Panc1 (cell line): ENCODE results near the gene GPR137. TPM values are rescaled to one million over a fixed set of nuclear protein-coding genes. Genes with fewer than 3 reads are reported as not detected.

ENCODE experiments used
- ATAC-seq: fragments of 200-7000 bp; cut with Tn5 transposase; 2 replicates; pipeline ENCODE4 v1.9.1; 2020; ENCODE audit warnings: mild to moderate bottlenecking, moderate library complexity
- BruUV-seq: library from RNA; stranded (reverse); fragments of 400-500 nt; replicated peaks from 2 replicates; lab custom pipeline; 2021; lab: Mats Ljungman, UMichigan
- CTCF ChIA-PET: fragments of 300-600 bp; sonication (Branson Sonifier 250); formaldehyde crosslinking; loops from one replicate; lab custom pipeline; 2022; ENCODE audit warnings: antibody characterized with exemption; lab: Charles Lee
- POLR2A ChIA-PET: fragments of 300-600 bp; sonication (Branson Sonifier 250); formaldehyde crosslinking; loops from one replicate; lab custom pipeline; 2022; ENCODE audit warnings: antibody characterized with exemption; lab: Charles Lee
- DNase-seq: peaks from one replicate; pipeline ENCODE4 v3.0.0-alpha.2; 2010; ENCODE audit warnings: low read depth, low spot score
- H3K27ac ChIP-seq: 2 replicates; pipeline ENCODE4 v1.5.1; 2011; ENCODE audit warnings: mild to moderate bottlenecking, low read length, inconsistent platforms
- H3K27me3 ChIP-seq: fragments of 200-500 bp; sonication (Bioruptor generic); 2 replicates; pipeline ENCODE4 v1.6.0; 2014; ENCODE audit warnings: low read length, inconsistent platforms; ENCODE audit not compliant: control insufficient read depth, insufficient read depth
- H3K36me3 ChIP-seq: fragments of 200-500 bp; sonication (Bioruptor generic); 2 replicates; pipeline ENCODE4 v1.5.1; 2014; ENCODE audit warnings: inconsistent platforms, mild to moderate bottlenecking, low read length, moderate library complexity; ENCODE audit not compliant: control insufficient read depth, insufficient read depth
- H3K4me1 ChIP-seq: 2 replicates; pipeline ENCODE4 v1.5.1; 2011; ENCODE audit warnings: inconsistent platforms, mild to moderate bottlenecking, low read length, moderate library complexity; ENCODE audit not compliant: control insufficient read depth, insufficient read depth
- H3K4me3 ChIP-seq, 2 experiments: 2 replicates each; pipeline ENCODE4 v1.5.1; 2011 to 2012; ENCODE audit warnings: low read depth in 2 of 2, low read length in 2 of 2, mild to moderate bottlenecking in 2 of 2, inconsistent platforms in 1 of 2, moderate library complexity in 1 of 2
- H3K9me3 ChIP-seq: fragments of 200-500 bp; sonication (Bioruptor generic); 2 replicates; pipeline ENCODE4 v1.5.1; 2014; ENCODE audit warnings: low read depth, mild to moderate bottlenecking, inconsistent platforms, low read length, moderate library complexity; ENCODE audit not compliant: control insufficient read depth, insufficient read depth
- POLR2AphosphoS5 ChIP-seq: IDR thresholded peaks from 2 replicates; pipeline ENCODE4 v1.6.1; 2012; ENCODE audit warnings: mild to moderate bottlenecking, low read depth, low read length, moderate library complexity
- SIN3A ChIP-seq: IDR thresholded peaks from 2 replicates; pipeline ENCODE4 v1.6.1; 2012; ENCODE audit warnings: low read depth, mild to moderate bottlenecking, low read length, moderate library complexity, borderline replicate concordance; ENCODE audit not compliant: insufficient read depth
- TCF7L2 ChIP-seq: IDR thresholded peaks from 2 replicates; pipeline ENCODE4 v1.6.1; 2011; ENCODE audit warnings: mild to moderate bottlenecking, low read depth, low read length, inconsistent platforms
- in situ Hi-C: cut with HindIII; loops from 2 replicates; pipeline ENCODE4 v1.10.0; 2016; ENCODE audit warnings: low sequenced_read_pairs, low pct_unique_long_range_greater_than_20kb
- intact Hi-C: fragments of 100-400 bp; cut with micrococcal nuclease; formaldehyde crosslinking; loops from one replicate; pipeline ENCODE4 v1.10.0; 2022; ENCODE audit not compliant: unreplicated experiment
- total RNA-seq: library from RNA; stranded (reverse); gene quantifications from one replicate; pipeline ENCODE4 v1.2.1, GENCODE V29; 2021; ENCODE audit not compliant: unreplicated experiment
- TF ChIP-seq, protein P1 (sequence below), 2 experiments: IDR thresholded peaks; 2 replicates each; pipeline ENCODE4 v1.6.1; 2011 to 2012; ENCODE audit warnings: low read depth in 2 of 2, control low read depth in 1 of 2, low read length in 1 of 2, mild to moderate bottlenecking in 1 of 2, moderate library complexity in 1 of 2; ENCODE audit not compliant: insufficient read depth in 1 of 2
- TF ChIP-seq, protein P2 (sequence below): fragments of 450-650 bp; IDR thresholded peaks from 2 replicates; pipeline ENCODE4 v1.5.1; 2017; ENCODE audit warnings: mild to moderate bottlenecking

The GPR137 gene
- total RNA-seq, 1 experiment from 2014 or later, result 183 TPM

DNA sequence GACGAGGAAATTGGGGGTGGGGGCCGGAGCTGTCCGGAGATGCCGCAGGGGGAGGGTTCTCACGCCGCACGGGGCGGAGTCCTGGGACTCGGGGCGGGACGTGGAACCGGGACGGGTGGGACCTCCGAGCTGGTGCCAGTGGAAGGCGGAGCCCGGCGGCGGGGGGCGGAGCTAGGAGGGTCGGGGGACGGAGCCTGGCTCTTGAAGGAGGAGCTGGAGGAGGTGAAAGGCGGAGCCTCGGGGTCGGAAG, 44.5 kb upstream of the GPR137 start:
- DNase-seq (peak; percentile 80), ATAC-seq (peak; percentile 81)
- ChIA-PET CTCF (interaction anchor here (0.5 to 0.7 kb wide), 3 partner anchors 76 to 681 kb away, joined by 3 to 4 read pairs (median 3); partner anchors contain the start of gene TRMT112), POLR2A (interaction anchor here (1.0 kb wide), 1 partner anchor 13 kb away, joined by 9 read pairs; no protein-coding TSS in a partner anchor)
- Histone ChIP-seq H3K9me3 (no peaks in the 10 kb centered on the region), H3K4me3 (peak overlapping the region; percentile 53 to 59), H3K27me3 (no peaks in the 10 kb centered on the region), H3K4me1 (peaks cover 30% of the 10 kb centered on the region), H3K36me3 (peaks cover 3% of the 10 kb centered on the region; the same call in 1 of the 2 replicates), H3K27ac (peak overlapping the region; percentile 97; the same call in 1 of the 2 replicates)
- no TSS peak for BruUV-seq
- in situ Hi-C loops, result no loop called here
- no peak for TF ChIP-seq POLR2AphosphoS5
- no peak for TF ChIP-seq SIN3A
- TF ChIP-seq TCF7L2, result no peak
- TF ChIP-seq, protein P1, sequence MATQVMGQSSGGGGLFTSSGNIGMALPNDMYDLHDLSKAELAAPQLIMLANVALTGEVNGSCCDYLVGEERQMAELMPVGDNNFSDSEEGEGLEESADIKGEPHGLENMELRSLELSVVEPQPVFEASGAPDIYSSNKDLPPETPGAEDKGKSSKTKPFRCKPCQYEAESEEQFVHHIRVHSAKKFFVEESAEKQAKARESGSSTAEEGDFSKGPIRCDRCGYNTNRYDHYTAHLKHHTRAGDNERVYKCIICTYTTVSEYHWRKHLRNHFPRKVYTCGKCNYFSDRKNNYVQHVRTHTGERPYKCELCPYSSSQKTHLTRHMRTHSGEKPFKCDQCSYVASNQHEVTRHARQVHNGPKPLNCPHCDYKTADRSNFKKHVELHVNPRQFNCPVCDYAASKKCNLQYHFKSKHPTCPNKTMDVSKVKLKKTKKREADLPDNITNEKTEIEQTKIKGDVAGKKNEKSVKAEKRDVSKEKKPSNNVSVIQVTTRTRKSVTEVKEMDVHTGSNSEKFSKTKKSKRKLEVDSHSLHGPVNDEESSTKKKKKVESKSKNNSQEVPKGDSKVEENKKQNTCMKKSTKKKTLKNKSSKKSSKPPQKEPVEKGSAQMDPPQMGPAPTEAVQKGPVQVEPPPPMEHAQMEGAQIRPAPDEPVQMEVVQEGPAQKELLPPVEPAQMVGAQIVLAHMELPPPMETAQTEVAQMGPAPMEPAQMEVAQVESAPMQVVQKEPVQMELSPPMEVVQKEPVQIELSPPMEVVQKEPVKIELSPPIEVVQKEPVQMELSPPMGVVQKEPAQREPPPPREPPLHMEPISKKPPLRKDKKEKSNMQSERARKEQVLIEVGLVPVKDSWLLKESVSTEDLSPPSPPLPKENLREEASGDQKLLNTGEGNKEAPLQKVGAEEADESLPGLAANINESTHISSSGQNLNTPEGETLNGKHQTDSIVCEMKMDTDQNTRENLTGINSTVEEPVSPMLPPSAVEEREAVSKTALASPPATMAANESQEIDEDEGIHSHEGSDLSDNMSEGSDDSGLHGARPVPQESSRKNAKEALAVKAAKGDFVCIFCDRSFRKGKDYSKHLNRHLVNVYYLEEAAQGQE (IDR thresholded peaks at IDR 0.05; ENCODE audit: insufficient read depth in 1 of 2, low read depth in 2 of 2, low read length in 1 of 2), result no peak
- TF ChIP-seq, protein P2, sequence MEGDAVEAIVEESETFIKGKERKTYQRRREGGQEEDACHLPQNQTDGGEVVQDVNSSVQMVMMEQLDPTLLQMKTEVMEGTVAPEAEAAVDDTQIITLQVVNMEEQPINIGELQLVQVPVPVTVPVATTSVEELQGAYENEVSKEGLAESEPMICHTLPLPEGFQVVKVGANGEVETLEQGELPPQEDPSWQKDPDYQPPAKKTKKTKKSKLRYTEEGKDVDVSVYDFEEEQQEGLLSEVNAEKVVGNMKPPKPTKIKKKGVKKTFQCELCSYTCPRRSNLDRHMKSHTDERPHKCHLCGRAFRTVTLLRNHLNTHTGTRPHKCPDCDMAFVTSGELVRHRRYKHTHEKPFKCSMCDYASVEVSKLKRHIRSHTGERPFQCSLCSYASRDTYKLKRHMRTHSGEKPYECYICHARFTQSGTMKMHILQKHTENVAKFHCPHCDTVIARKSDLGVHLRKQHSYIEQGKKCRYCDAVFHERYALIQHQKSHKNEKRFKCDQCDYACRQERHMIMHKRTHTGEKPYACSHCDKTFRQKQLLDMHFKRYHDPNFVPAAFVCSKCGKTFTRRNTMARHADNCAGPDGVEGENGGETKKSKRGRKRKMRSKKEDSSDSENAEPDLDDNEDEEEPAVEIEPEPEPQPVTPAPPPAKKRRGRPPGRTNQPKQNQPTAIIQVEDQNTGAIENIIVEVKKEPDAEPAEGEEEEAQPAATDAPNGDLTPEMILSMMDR, result no peak
- intact Hi-C loops, result loop anchor here (10.0 kb wide), 1 partner anchor 64 kb away; the partner anchor contains the start of genes CATSPERZ and ESRRA

DNA sequence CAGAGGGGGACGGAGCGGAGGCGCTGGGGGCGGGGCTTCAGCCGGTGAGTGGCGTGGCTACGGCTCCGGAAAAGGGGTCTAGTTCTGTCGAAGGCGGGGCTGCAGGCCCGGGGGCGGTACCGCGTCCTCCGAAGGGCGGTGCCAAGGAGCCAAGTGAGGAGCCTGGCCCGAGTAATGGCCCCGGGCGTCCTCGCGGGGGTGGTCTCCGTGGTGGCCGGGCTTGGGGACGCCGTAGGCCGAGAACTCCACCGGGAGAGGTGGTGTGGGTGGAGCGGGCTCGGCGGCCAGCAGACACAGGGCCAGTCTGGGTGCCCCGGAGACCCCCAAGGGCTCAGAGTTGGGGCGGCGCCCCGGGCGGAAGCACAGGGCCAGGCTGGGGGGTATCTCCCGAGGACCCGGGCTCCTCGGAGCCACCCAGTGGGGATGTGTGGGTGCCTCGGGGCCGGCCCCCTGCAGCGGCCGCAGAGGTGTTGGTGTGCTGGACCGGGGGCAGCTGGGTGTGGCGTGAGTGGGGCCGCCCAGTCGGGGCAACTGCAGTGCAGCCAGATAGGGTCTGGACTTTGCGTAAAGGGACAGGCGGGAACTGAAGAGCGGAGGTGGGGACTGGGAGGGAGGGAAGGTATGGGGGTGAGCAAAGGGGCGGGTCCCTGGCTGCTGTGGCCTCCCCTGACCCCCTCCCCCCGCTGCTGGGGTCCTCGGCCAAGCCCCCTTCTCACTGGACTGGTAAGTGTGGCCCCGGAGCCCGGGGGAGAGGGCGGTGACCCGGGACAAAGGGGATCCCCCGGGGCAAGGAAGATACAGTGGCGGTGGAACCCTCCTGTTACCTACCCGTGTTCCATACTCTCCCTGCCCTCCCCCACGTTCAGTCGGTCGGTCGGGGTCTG, 43.9 kb upstream of the GPR137 start:
- in situ Hi-C loops, result no loop called here
- TSS peak; percentile 92 for BruUV-seq
- peak; percentile 32; the same call in 1 of the 2 replicates for TF ChIP-seq POLR2AphosphoS5
- TF ChIP-seq TCF7L2, result no peak

More for the DNA sequence above, 43.9 kb upstream of the GPR137 start:
- Histone ChIP-seq H3K27me3 (no peaks in the 10 kb centered on the region), H3K4me1 (peaks cover 30% of the 10 kb centered on the region), H3K4me3 (peak overlapping the region; percentile 59 to 60), H3K36me3 (peaks cover 3% of the 10 kb centered on the region; the same call in 1 of the 2 replicates), H3K27ac (peak overlapping the region; percentile 68), H3K9me3 (no peaks in the 10 kb centered on the region)
- DNase-seq (no peak), ATAC-seq (peak; percentile 75)
- POLR2A ChIA-PET, result interaction anchor here (0.7 to 1.0 kb wide), 2 partner anchors 14 to 1503 kb away, joined by 7 to 9 read pairs; no protein-coding TSS in a partner anchor
- CTCF ChIA-PET, result interaction anchor here (0.5 to 0.7 kb wide), 5 partner anchors 37 to 681 kb away, joined by 3 to 8 read pairs (median 4); partner anchors contain the start of gene TRMT112
- intact Hi-C loops, result loop anchor here (10.0 kb wide), 1 partner anchor 63 kb away; the partner anchor contains the start of genes CATSPERZ and ESRRA
